Body of pancreas (tissue), 4 donors: Measurements from ENCODE around the gene TEDDM1. TPM values are rescaled to one million over a fixed set of nuclear protein-coding genes. Genes with fewer than 3 reads are reported as not detected.

Experiments
- ATAC-seq: fragments of 150-250 bp; one replicate; pipeline ENCODE4 v1.9.1; 2016
- DNase-seq, 4 donors: peaks; one replicate each; pipeline ENCODE4 v3.0.0-alpha.2; 2019
- H3K27ac ChIP-seq, 4 donors: fragments of 200-600 bp; sonication (generic); 1 replicate in 3 of 4; 2 replicates in 1 of 4; pipeline versions ENCODE4 v1.5.1 to v1.6.1; 2016 to 2019; ENCODE audit warnings: mild to moderate bottlenecking in 1 of 4, mixed read lengths in 1 of 4, moderate library complexity in 1 of 4
- H3K27me3 ChIP-seq, 2 donors: fragments of 200-600 bp; sonication (generic); one replicate each; pipeline ENCODE4 v1.6.0; 2016; ENCODE audit warnings: mild to moderate bottlenecking in 1 of 2
- H3K36me3 ChIP-seq, 2 donors: fragments of 200-600 bp; sonication (generic); replicated peaks in 1 of 2; 2 replicates each; pipeline ENCODE4 v1.5.1; 2016; ENCODE audit warnings: low read depth in 2 of 2; ENCODE audit not compliant: insufficient read depth in 1 of 2
- H3K4me1 ChIP-seq: fragments of 200-600 bp; sonication (generic); one replicate; pipeline ENCODE4 v1.6.0; 2016
- H3K4me3 ChIP-seq, 2 donors: fragments of 200-600 bp; sonication (generic); 1 replicate in 1 of 2; 2 replicates in 1 of 2; pipeline ENCODE4 v1.5.1; 2016 to 2019
- H3K9me3 ChIP-seq, 3 donors: fragments of 200-600 bp; sonication (generic); 1 replicate in 2 of 3; 2 replicates in 1 of 3; pipeline ENCODE4 v1.5.1; 2016
- CTCF ChIP-seq, 7 experiments: fragments of 450-650 bp in 4 of 7; fragments of 200-600 bp in 3 of 7; sonication (generic) in 3 of 7; IDR thresholded peaks; one replicate each; pipeline ENCODE4 v1.5.1; 2016 to 2019; ENCODE audit warnings: antibody characterized with exemption in 7 of 7
- POLR2A ChIP-seq, 3 donors: fragments of 450-650 bp; IDR thresholded peaks; one replicate each; pipeline ENCODE4 v1.6.1; 2016; ENCODE audit warnings: antibody characterized with exemption in 3 of 3, mild to moderate bottlenecking in 2 of 3
- WGBS, 2 donors: methylation state at CpG; one replicate each; pipeline ENCODE4 v1.1.5; 2017; 5-methylcytosine and 5-hydroxymethylcytosine counted together
- intact Hi-C: fragments of 100-400 bp; cut with DNase I; formaldehyde crosslinking; loops from one replicate; pipeline ENCODE4 v1.15.1; 2023
- total RNA-seq, 2 donors: library from RNA; depleted of rRNA; stranded (reverse); fragments of >200 nt; gene quantifications; one replicate each; pipeline ENCODE4 v1.1.0, GENCODE V29; 2016

The TEDDM1 gene
- total RNA-seq, 2 donors from 2014 or later: not detected

GRCh38 chr1:182415789-182416188 is 15.3 kb upstream of the TEDDM1 start:
- Histone ChIP-seq H3K4me1 (peaks cover 1% of the 10 kb centered on the region), H3K27ac (no peak overlapping the region), H3K27me3 (no peaks in the 10 kb centered on the region), H3K36me3 (no peaks in the 10 kb centered on the region), H3K9me3 (no peaks in the 10 kb centered on the region), H3K4me3 (no peak overlapping the region)
- DNase-seq (no peak), ATAC-seq (no peak)
- 67 to 86% methylated on average over 1 of the region's 1 CpG for WGBS, 2 donors
- TF ChIP-seq POLR2A (IDR thresholded peaks at IDR 0.05): no peak
- no peak for TF ChIP-seq CTCF (IDR thresholded peaks at IDR 0.05)
- intact Hi-C loops: no loop called here

GRCh38 chr1:182413969-182414368 is 13.5 kb upstream of the TEDDM1 start:
- TF ChIP-seq CTCF (IDR thresholded peaks at IDR 0.05) (no peak), POLR2A (IDR thresholded peaks at IDR 0.05) (no peak)
- intact Hi-C loops: no loop called here

GRCh38 chr1:182413486-182413885 is 13.0 kb upstream of the TEDDM1 start:
- Histone ChIP-seq H3K36me3 (no peaks in the 10 kb centered on the region), H3K9me3 (no peaks in the 10 kb centered on the region), H3K27ac (no peak overlapping the region), H3K4me3 (no peak overlapping the region), H3K4me1 (peaks cover 9% of the 10 kb centered on the region), H3K27me3 (no peaks in the 10 kb centered on the region)
- TF ChIP-seq CTCF (IDR thresholded peaks at IDR 0.05) (no peak), POLR2A (IDR thresholded peaks at IDR 0.05) (no peak)
- WGBS, 2 donors: 40 to 67% methylated on average over 3 of the region's 3 CpGs
- no peak for ATAC-seq
- intact Hi-C loops: no loop called here
- DNase-seq: no peak

More at GRCh38 chr1:182413969-182414368, 13.5 kb upstream of the TEDDM1 start:
- no peaks in the 10 kb centered on the region for H3K36me3 ChIP-seq
- no peaks in the 10 kb centered on the region for H3K9me3 ChIP-seq
- no peak overlapping the region for H3K4me3 ChIP-seq
- ATAC-seq: no peak
- no peak overlapping the region for H3K27ac ChIP-seq
- 80 to 84% methylated on average over 6 of the region's 6 CpGs for WGBS, 2 donors
- H3K27me3 ChIP-seq: no peaks in the 10 kb centered on the region
- peaks cover 4% of the 10 kb centered on the region for H3K4me1 ChIP-seq
- DNase-seq: no peak

GRCh38 chr1:182410620-182411273 is 10.3 kb upstream of the TEDDM1 start:
- Histone ChIP-seq H3K27me3 (no peaks in the 10 kb centered on the region), H3K36me3 (no peaks in the 10 kb centered on the region), H3K9me3 (no peaks in the 10 kb centered on the region), H3K4me1 (peaks cover 12% of the 10 kb centered on the region), H3K4me3 (no peak overlapping the region), H3K27ac (peak overlapping the region in 3 of 4 donors; percentile 28 to 73 (median 68))
- TF ChIP-seq POLR2A (IDR thresholded peaks at IDR 0.05) (no peak), CTCF (IDR thresholded peaks at IDR 0.05) (no peak)
- WGBS, 2 donors: 16 to 25% methylated on average over 1 of the region's 1 CpG
- ATAC-seq: peak; percentile 90
- peak in 3 of 4 donors; percentile 46 to 60 (median 53) for DNase-seq
- intact Hi-C loops: no loop called here

GRCh38 chr1:182410138-182410537 is 9.7 kb upstream of the TEDDM1 start:
- ATAC-seq: no peak
- Histone ChIP-seq H3K4me1 (peaks cover 12% of the 10 kb centered on the region), H3K9me3 (no peaks in the 10 kb centered on the region), H3K36me3 (no peaks in the 10 kb centered on the region), H3K27ac (peak overlapping the region; percentile 28 to 73 (median 63)), H3K4me3 (no peak overlapping the region), H3K27me3 (no peaks in the 10 kb centered on the region)
- no peak for DNase-seq
- TF ChIP-seq CTCF (IDR thresholded peaks at IDR 0.05) (no peak), POLR2A (IDR thresholded peaks at IDR 0.05) (no peak)
- WGBS, 2 donors: 61 to 64% methylated on average over 4 of the region's 4 CpGs
- intact Hi-C loops: no loop called here
